Effector memory CD8-positive, alpha-beta T cell (primary cell): ENCODE results near the gene PRKD1.

Experiments
- ATAC-seq: fragments of 150-1000 bp; cut with Tn5 transposase; replicated peaks from 2 replicates; pipeline ENCODE4 v1.10.0; 2021; ENCODE audit warnings: mild to moderate bottlenecking, moderate library complexity
- DNase-seq, 3 experiments: peaks; one replicate each; pipeline ENCODE4 v3.0.0; 2021
- H3K27ac Mint-ChIP-seq, 2 donors: one replicate each; pipeline ENCODE4 v1.8.0; 2022; ENCODE audit warnings: mild to moderate bottlenecking in 2 of 2, mixed read lengths in 2 of 2, moderate library complexity in 2 of 2
- H3K27me3 Mint-ChIP-seq, 2 donors: one replicate each; pipeline ENCODE4 v1.8.0; 2022; ENCODE audit warnings: mixed read lengths in 2 of 2
- H3K36me3 Mint-ChIP-seq: one replicate; pipeline ENCODE4 v1.8.0; 2022; ENCODE audit warnings: mild to moderate bottlenecking, moderate library complexity, mixed read lengths; ENCODE audit not compliant: insufficient read depth
- H3K4me1 Mint-ChIP-seq, 2 donors: one replicate each; pipeline ENCODE4 v1.8.0; 2022; ENCODE audit warnings: low read depth in 2 of 2, mixed read lengths in 2 of 2
- H3K4me3 Mint-ChIP-seq, 2 donors: one replicate each; pipeline ENCODE4 v1.8.0; 2022; ENCODE audit warnings: mild to moderate bottlenecking in 2 of 2, mixed read lengths in 2 of 2, moderate library complexity in 2 of 2
- H3K9me3 Mint-ChIP-seq, 2 donors: one replicate each; pipeline ENCODE4 v1.8.0; 2022; ENCODE audit warnings: mixed read lengths in 2 of 2

Gene PRKD1

GRCh38 chr14:29755311-29756018 is 172.2 kb downstream of the PRKD1 start:
- H3K4me3 Mint-ChIP-seq = no peak overlapping the region

GRCh38 chr14:29754134-29754533 is 173.5 kb downstream of the PRKD1 start:
- no peaks in the 10 kb centered on the region for H3K36me3 Mint-ChIP-seq

More at GRCh38 chr14:29755311-29756018, 172.2 kb downstream of the PRKD1 start:
- ATAC-seq (no peak), DNase-seq (no peak)
- Mint-ChIP-seq H3K36me3 (no peaks in the 10 kb centered on the region), H3K27me3 (no peaks in the 10 kb centered on the region), H3K27ac (no peak overlapping the region), H3K4me1 (no peaks in the 10 kb centered on the region), H3K9me3 (peaks cover 12 to 30% of the 10 kb centered on the region in 2 donors)

GRCh38 chr14:29752221-29752923 is 175.3 kb downstream of the PRKD1 start:
- ATAC-seq = no peak
- H3K27ac Mint-ChIP-seq = no peak overlapping the region

More at GRCh38 chr14:29754134-29754533, 173.5 kb downstream of the PRKD1 start:
- peaks cover 15 to 30% of the 10 kb centered on the region in 2 donors for H3K9me3 Mint-ChIP-seq
- no peak overlapping the region for H3K27ac Mint-ChIP-seq
- no peaks in the 10 kb centered on the region for H3K27me3 Mint-ChIP-seq
- H3K4me3 Mint-ChIP-seq = no peak overlapping the region
- no peak for DNase-seq
- H3K4me1 Mint-ChIP-seq = no peaks in the 10 kb centered on the region
- no peak for ATAC-seq

GRCh38 chr14:29749829-29750228 is 177.8 kb downstream of the PRKD1 start:
- H3K27me3 Mint-ChIP-seq = no peaks in the 10 kb centered on the region
- H3K4me1 Mint-ChIP-seq = no peaks in the 10 kb centered on the region
- peaks cover 14 to 34% of the 10 kb centered on the region in 2 donors for H3K9me3 Mint-ChIP-seq
- DNase-seq = no peak
- H3K4me3 Mint-ChIP-seq = no peak overlapping the region
- H3K36me3 Mint-ChIP-seq = peaks cover 4% of the 10 kb centered on the region
- ATAC-seq = no peak
- H3K27ac Mint-ChIP-seq = no peak overlapping the region

More at GRCh38 chr14:29752221-29752923, 175.3 kb downstream of the PRKD1 start:
- Mint-ChIP-seq H3K9me3 (peaks cover 13 to 30% of the 10 kb centered on the region in 2 donors), H3K4me1 (no peaks in the 10 kb centered on the region), H3K36me3 (no peaks in the 10 kb centered on the region), H3K4me3 (no peak overlapping the region), H3K27me3 (no peaks in the 10 kb centered on the region)
- no peak for DNase-seq

- ATAC-seq (no peak), DNase-seq (no peak)
Measured at GRCh38 chr14:29749327-29749726, 178.3 kb downstream of the PRKD1 start.

GRCh38 chr14:29745863-29746262 is 181.8 kb downstream of the PRKD1 start:
- H3K27ac Mint-ChIP-seq = no peak overlapping the region
- H3K36me3 Mint-ChIP-seq = peaks cover 4% of the 10 kb centered on the region
- peaks cover 21 to 31% of the 10 kb centered on the region in 2 donors for H3K9me3 Mint-ChIP-seq

More at GRCh38 chr14:29749327-29749726, 178.3 kb downstream of the PRKD1 start:
- Mint-ChIP-seq H3K4me1 (no peaks in the 10 kb centered on the region), H3K36me3 (peaks cover 4% of the 10 kb centered on the region), H3K4me3 (no peak overlapping the region), H3K27ac (no peak overlapping the region), H3K9me3 (peaks cover 14 to 39% of the 10 kb centered on the region in 2 donors), H3K27me3 (no peaks in the 10 kb centered on the region)

GRCh38 chr14:29743531-29743930 is 184.1 kb downstream of the PRKD1 start:
- H3K4me1 Mint-ChIP-seq = no peaks in the 10 kb centered on the region
- H3K36me3 Mint-ChIP-seq = peaks cover 7% of the 10 kb centered on the region
- ATAC-seq (no peak), DNase-seq (no peak)
- H3K4me3 Mint-ChIP-seq = no peak overlapping the region
- peaks cover 17 to 32% of the 10 kb centered on the region in 2 donors for H3K9me3 Mint-ChIP-seq
- no peak overlapping the region for H3K27ac Mint-ChIP-seq
- H3K27me3 Mint-ChIP-seq = no peaks in the 10 kb centered on the region

More at GRCh38 chr14:29745863-29746262, 181.8 kb downstream of the PRKD1 start:
- no peaks in the 10 kb centered on the region for H3K27me3 Mint-ChIP-seq
- no peak overlapping the region for H3K4me3 Mint-ChIP-seq
- H3K4me1 Mint-ChIP-seq = no peaks in the 10 kb centered on the region
- DNase-seq (no peak), ATAC-seq (no peak)

- DNase-seq (no peak), ATAC-seq (no peak)
- no peaks in the 10 kb centered on the region for H3K4me1 Mint-ChIP-seq
- H3K27ac Mint-ChIP-seq = no peak overlapping the region
- peaks cover 7% of the 10 kb centered on the region for H3K36me3 Mint-ChIP-seq
- H3K9me3 Mint-ChIP-seq = peaks cover 17 to 33% of the 10 kb centered on the region in 2 donors
- H3K27me3 Mint-ChIP-seq = no peaks in the 10 kb centered on the region
- H3K4me3 Mint-ChIP-seq = no peak overlapping the region
Measured at GRCh38 chr14:29741909-29742401, 185.7 kb downstream of the PRKD1 start.

- no peaks in the 10 kb centered on the region for H3K27me3 Mint-ChIP-seq
- no peak for DNase-seq
- no peaks in the 10 kb centered on the region for H3K4me1 Mint-ChIP-seq
- peaks cover 11 to 27% of the 10 kb centered on the region in 2 donors for H3K9me3 Mint-ChIP-seq
- H3K27ac Mint-ChIP-seq = no peak overlapping the region
- H3K36me3 Mint-ChIP-seq = peaks cover 4% of the 10 kb centered on the region
- no peak overlapping the region for H3K4me3 Mint-ChIP-seq
- no peak for ATAC-seq
Measured at GRCh38 chr14:29740491-29740890, 187.2 kb downstream of the PRKD1 start.

GRCh38 chr14:29738950-29739349 is 188.7 kb downstream of the PRKD1 start:
- Mint-ChIP-seq H3K27me3 (no peaks in the 10 kb centered on the region), H3K4me1 (no peaks in the 10 kb centered on the region), H3K9me3 (peaks cover 6 to 20% of the 10 kb centered on the region in 2 donors), H3K27ac (no peak overlapping the region), H3K36me3 (peaks cover 4% of the 10 kb centered on the region), H3K4me3 (no peak overlapping the region)
- DNase-seq = no peak
- ATAC-seq = no peak

GRCh38 chr14:29738056-29738455 is 189.6 kb downstream of the PRKD1 start:
- peaks cover 3 to 14% of the 10 kb centered on the region in 2 donors for H3K9me3 Mint-ChIP-seq
- no peaks in the 10 kb centered on the region for H3K27me3 Mint-ChIP-seq
- H3K27ac Mint-ChIP-seq = no peak overlapping the region
- no peak for DNase-seq
- H3K36me3 Mint-ChIP-seq = peaks cover 4% of the 10 kb centered on the region
- ATAC-seq = no peak
- no peaks in the 10 kb centered on the region for H3K4me1 Mint-ChIP-seq
- no peak overlapping the region for H3K4me3 Mint-ChIP-seq

GRCh38 chr14:29735459-29735858 is 192.2 kb downstream of the PRKD1 start:
- no peak for ATAC-seq
- Mint-ChIP-seq H3K27ac (no peak overlapping the region), H3K4me3 (no peak overlapping the region), H3K36me3 (peaks cover 4% of the 10 kb centered on the region), H3K27me3 (no peaks in the 10 kb centered on the region), H3K9me3 (peaks cover 0 to 21% of the 10 kb centered on the region in 2 donors), H3K4me1 (no peaks in the 10 kb centered on the region)
- DNase-seq = no peak

- Mint-ChIP-seq H3K9me3 (peaks cover 0 to 21% of the 10 kb centered on the region in 2 donors), H3K4me1 (no peaks in the 10 kb centered on the region), H3K36me3 (peaks cover 4% of the 10 kb centered on the region), H3K4me3 (no peak overlapping the region), H3K27ac (no peak overlapping the region), H3K27me3 (no peaks in the 10 kb centered on the region)
- DNase-seq (no peak), ATAC-seq (no peak)
Measured at GRCh38 chr14:29734732-29735131, 192.9 kb downstream of the PRKD1 start.
